HG03354 (cell line): ENCODE results near the gene SERPINB7.
A peak's percentile ranks its signal among the peaks of the same experiment; 100 is the strongest.

Experiments used
- ATAC-seq: cut with Tn5 transposase; IDR thresholded peaks from one replicate; pipeline ENCODE4 v1.9.1; 2021; ENCODE audit warnings: mild to moderate bottlenecking; ENCODE audit not compliant: unreplicated experiment, poor library complexity, severe bottlenecking

Gene SERPINB7

GRCh38 chr18:63836456-63836855 lies 61.2 kb downstream of the SERPINB7 start:
- ATAC-seq: no peak

- no peak for ATAC-seq
Measured at GRCh38 chr18:63837590-63837989, 62.4 kb downstream of the SERPINB7 start.

- peak; percentile 61 for ATAC-seq
Measured at GRCh38 chr18:63843008-63843407, 67.8 kb downstream of the SERPINB7 start.

GRCh38 chr18:63844254-63844653 lies 69.0 kb downstream of the SERPINB7 start:
- ATAC-seq: peak; percentile 52

GRCh38 chr18:63848159-63848558 lies 72.9 kb downstream of the SERPINB7 start:
- peak; percentile 54 for ATAC-seq

GRCh38 chr18:63850020-63850419 lies 74.8 kb downstream of the SERPINB7 start:
- peak; percentile 82 for ATAC-seq

- no peak for ATAC-seq
Measured at GRCh38 chr18:63850636-63851035, 75.4 kb downstream of the SERPINB7 start.
